H7 (cell line): ENCODE results near the gene TMEM63A. TPM values are rescaled to one million over a fixed set of nuclear protein-coding genes. Genes with fewer than 3 reads are reported as not detected.

ENCODE experiments used
- DNase-seq: peaks from one replicate; pipeline ENCODE4 v3.0.0; 2012
- H3K27me3 ChIP-seq: 2 replicates; pipeline ENCODE4 v1.6.0; 2011; ENCODE audit warnings: mild to moderate bottlenecking, low read length; ENCODE audit not compliant: control insufficient read depth, insufficient read depth
- H3K36me3 ChIP-seq: replicated peaks from 2 replicates; pipeline ENCODE4 v1.5.1; 2011; ENCODE audit warnings: low read length; ENCODE audit not compliant: control insufficient read depth, insufficient read depth
- H3K4me3 ChIP-seq: 2 replicates; pipeline ENCODE4 v1.5.1; 2011; ENCODE audit warnings: low read depth, mild to moderate bottlenecking, control low read depth, low read length, moderate library complexity; ENCODE audit not compliant: insufficient read depth
- total RNA-seq: library from RNA; depleted of rRNA; stranded (reverse); fragments of >200 nt; shearing (Covaris generic); gene quantifications from 2 replicates; pipeline ENCODE4 v1.2.3, GENCODE V29; 2014

Gene TMEM63A
- total RNA-seq, 1 experiment from 2014 or later, result 101 TPM

- Histone ChIP-seq H3K27me3 (no peaks in the 10 kb centered on the region), H3K36me3 (peaks cover 27% of the 10 kb centered on the region), H3K4me3 (no peak overlapping the region)
- no peak for DNase-seq
These were observed 34.9 kb upstream of the TMEM63A start for GRCh38 chr1:225917101-225917500.

DNA sequence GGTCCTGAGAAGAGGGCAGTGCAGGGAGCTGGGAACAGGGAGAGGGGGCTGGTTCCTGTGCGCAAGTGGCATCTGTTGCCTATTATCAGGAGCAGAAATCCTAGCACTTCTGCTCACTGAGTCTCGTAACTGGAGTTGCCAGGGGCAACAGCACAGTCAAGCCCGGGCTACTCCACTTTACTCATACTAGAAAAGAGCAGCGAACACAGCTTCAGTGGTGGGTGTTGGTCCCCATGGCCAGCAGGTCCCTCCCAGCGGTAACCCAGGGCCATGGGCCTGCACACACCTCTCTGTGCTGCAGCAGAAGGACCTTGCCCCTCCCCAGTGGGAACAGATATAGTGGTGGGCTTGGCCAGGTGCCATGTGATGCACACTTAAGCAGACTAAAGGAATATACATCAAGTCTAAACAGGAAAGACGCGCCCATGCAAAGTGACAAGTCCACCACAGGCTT is 33.4 kb upstream of the TMEM63A start:
- Histone ChIP-seq H3K36me3 (peaks cover 13% of the 10 kb centered on the region), H3K4me3 (no peak overlapping the region), H3K27me3 (no peaks in the 10 kb centered on the region)
- DNase-seq, result peak; percentile 22

DNA sequence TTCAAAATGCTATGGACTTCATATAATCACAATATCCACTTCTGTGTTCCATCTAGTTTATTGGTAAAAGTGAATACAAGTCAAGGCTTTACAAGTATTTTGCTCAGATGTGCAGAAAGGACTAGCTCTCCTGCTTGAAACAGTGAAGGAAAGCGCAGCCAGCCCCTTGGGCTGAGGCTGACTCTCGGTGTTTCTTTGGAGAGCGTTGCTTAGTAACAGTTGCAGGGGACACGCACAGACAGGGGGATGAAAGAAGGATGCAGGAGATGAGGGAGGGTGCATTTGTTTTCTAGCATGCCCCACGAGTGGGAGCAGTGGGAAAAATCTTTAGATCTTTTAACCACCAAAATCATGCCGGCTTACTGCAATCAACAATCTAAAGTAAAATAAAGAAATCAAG is 32.8 kb upstream of the TMEM63A start:
- DNase-seq, result peak; percentile 36
- Histone ChIP-seq H3K27me3 (no peaks in the 10 kb centered on the region), H3K36me3 (peaks cover 7% of the 10 kb centered on the region), H3K4me3 (no peak overlapping the region)

- peaks cover 2% of the 10 kb centered on the region for H3K36me3 ChIP-seq
- no peak for DNase-seq
- no peak overlapping the region for H3K4me3 ChIP-seq
- H3K27me3 ChIP-seq, result no peaks in the 10 kb centered on the region
These were observed 32.2 kb upstream of the TMEM63A start for GRCh38 chr1:225914391-225914790.

- H3K27me3 ChIP-seq, result no peaks in the 10 kb centered on the region
- H3K4me3 ChIP-seq, result peak overlapping the region; percentile 0; the same call in 1 of the 2 replicates
- peak; percentile 95 for DNase-seq
- H3K36me3 ChIP-seq, result no peaks in the 10 kb centered on the region
These were observed 29.3 kb upstream of the TMEM63A start for GRCh38 chr1:225911191-225912130.

GRCh38 chr1:225909477-225909876 is 27.3 kb upstream of the TMEM63A start:
- Histone ChIP-seq H3K4me3 (no peak overlapping the region), H3K27me3 (no peaks in the 10 kb centered on the region), H3K36me3 (no peaks in the 10 kb centered on the region)
- no peak for DNase-seq

- peak; percentile 51 for DNase-seq
- H3K4me3 ChIP-seq, result no peak overlapping the region
- H3K36me3 ChIP-seq, result no peaks in the 10 kb centered on the region
- no peaks in the 10 kb centered on the region for H3K27me3 ChIP-seq
These were observed 26.6 kb upstream of the TMEM63A start for GRCh38 chr1:225908773-225909172.

- Histone ChIP-seq H3K4me3 (no peak overlapping the region), H3K36me3 (no peaks in the 10 kb centered on the region), H3K27me3 (no peaks in the 10 kb centered on the region)
- DNase-seq, result no peak
These were observed 25.9 kb upstream of the TMEM63A start for GRCh38 chr1:225908013-225908640.

DNA sequence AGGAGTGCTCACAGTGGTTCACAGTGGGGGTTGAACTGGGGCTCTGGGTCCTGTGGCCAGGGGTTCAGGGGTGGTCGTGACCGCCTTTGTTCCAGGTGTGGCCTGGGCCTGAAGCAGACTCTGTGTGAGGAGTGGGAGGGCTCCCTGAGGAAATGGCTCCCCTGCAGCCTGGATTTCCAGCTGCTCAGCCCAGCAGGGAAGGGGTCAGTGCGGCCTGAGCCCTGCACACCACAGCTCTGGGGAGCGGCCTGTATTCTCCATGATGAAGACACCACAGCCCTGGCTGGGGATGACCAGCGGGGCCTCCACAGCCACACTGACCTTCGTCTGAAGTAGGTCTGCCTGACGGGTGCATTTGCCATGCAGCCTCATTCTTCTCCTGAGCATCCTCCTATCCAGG is 25.2 kb upstream of the TMEM63A start:
- no peak for DNase-seq
- no peaks in the 10 kb centered on the region for H3K27me3 ChIP-seq
- no peak overlapping the region for H3K4me3 ChIP-seq
- no peaks in the 10 kb centered on the region for H3K36me3 ChIP-seq

GRCh38 chr1:225906467-225906866 is 24.3 kb upstream of the TMEM63A start:
- no peak for DNase-seq
- no peak overlapping the region for H3K4me3 ChIP-seq

GRCh38 chr1:225903623-225904022 is 21.4 kb upstream of the TMEM63A start:
- Histone ChIP-seq H3K27me3 (no peaks in the 10 kb centered on the region), H3K36me3 (no peaks in the 10 kb centered on the region), H3K4me3 (no peak overlapping the region)
- DNase-seq, result no peak

More at GRCh38 chr1:225906467-225906866, 24.3 kb upstream of the TMEM63A start:
- Histone ChIP-seq H3K36me3 (no peaks in the 10 kb centered on the region), H3K27me3 (no peaks in the 10 kb centered on the region)

DNA sequence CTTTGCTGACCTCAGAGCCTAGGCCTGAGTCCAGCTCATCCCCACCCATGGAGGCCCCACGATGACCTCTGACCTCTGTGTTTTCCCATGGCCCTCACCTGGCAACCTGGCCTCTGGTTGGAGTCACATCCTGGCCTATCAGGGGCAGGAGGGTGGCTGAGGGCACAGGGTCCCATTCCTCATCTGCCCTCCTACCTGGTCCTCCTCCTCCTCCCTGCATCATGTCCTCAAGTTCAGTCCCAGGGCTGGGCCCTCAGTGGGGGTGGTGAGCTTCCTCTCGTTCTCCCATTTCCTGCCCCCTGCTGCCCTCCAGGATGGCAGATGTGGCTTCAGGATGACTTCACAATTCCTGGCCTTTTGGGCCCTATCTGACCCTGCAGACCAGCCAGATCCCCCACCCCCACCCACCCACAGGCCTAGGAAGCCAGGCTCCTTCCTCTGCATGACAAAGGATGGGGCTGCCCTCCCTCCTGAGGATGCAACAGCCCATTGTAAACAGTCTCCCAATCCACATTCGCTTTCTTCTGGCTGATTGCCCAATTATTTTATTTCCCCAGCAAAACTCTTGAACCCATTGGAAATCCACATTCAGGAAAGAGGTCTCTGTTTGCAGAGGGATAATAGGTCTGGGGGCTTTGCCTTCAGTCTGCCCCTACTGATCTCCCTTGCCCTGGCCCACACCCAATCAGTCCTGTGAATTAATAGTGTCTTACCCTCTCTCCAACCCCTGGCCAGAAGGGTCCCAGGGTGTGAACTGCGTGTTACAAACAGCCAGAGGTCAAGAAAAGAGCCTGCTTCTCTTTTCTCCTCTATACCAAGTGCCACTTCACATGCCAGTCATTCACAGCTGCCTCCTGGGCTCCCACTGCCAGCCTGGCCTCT is 17.1 kb upstream of the TMEM63A start:
- Histone ChIP-seq H3K27me3 (no peaks in the 10 kb centered on the region), H3K36me3 (no peaks in the 10 kb centered on the region), H3K4me3 (no peak overlapping the region)
- peak; percentile 94 for DNase-seq

DNA sequence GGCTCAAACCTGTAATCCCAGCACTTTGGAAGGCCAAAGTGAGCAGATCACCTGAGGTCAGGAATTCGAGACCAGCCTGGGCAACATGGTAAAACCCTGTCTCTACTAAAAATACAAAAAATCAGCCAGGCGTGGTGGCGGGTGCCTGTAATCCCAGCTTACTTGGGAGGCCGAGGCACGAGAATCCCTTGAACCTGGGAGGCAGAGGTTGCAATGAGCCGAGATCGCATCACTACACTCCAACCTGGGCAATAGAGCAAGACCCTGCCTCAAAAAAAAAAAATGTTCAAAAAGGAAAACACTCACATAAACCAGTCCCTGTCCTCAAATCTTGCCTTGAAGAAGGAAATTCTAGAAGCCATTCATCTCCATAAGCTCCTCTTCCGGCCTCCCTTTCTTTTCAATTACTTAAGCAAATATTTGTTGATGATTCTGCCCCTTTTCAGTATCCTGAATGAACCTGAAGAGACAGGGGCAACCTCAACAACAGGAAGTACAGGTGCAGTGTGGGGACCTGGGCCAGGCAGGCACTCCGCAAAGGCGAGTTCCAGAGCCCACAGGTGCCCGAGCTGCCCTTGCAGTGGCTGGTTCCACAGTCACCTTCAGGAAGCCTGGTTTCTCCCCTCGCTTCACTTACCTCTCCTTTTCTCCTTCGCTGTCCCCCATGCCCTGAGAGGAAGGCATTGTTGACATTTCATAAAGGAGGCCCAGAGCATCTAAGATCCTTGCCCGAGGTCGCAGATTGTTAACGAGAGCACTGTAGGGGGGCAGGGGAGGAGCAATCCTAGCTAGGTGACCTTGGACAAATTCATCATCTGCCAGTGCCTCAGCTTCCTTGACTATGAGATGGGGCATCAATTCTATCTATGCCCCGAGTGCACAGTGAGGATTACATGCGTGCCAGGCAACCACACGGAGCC is 15.7 kb upstream of the TMEM63A start:
- no peaks in the 10 kb centered on the region for H3K27me3 ChIP-seq
- no peaks in the 10 kb centered on the region for H3K36me3 ChIP-seq
- H3K4me3 ChIP-seq, result no peak overlapping the region
- DNase-seq, result no peak
